HG03045 (cell line): Measurements from ENCODE around the gene CLEC7A.

Experiments
- ATAC-seq: cut with Tn5 transposase; IDR thresholded peaks from one replicate; pipeline ENCODE4 v1.9.1; 2021; ENCODE audit warnings: mild to moderate bottlenecking, moderate library complexity; ENCODE audit not compliant: unreplicated experiment

The CLEC7A gene

DNA sequence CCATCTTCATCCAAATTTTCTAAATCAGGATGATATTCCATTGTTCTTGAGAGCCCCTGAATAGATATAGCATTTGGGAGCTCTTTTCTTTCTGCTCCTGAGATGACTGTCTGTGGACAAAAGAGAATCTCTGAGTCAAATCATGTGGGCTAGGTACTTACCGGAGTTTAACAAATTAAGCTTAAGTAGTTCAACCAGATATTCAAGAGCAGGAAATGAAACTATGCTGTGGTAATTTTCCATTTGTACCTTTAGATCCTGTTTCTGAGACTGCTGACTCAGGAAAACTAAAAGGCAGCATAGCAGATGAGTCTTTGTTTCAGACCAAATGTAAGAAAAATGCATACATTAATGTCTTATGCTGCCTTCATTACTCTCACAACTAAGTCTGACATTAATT lies at the start of gene CLEC7A:
CLEC7A (minus strand) TSS at position 158 of the 400 bp plus-strand sequence; CDS start at position 41, 117 bp downstream.
- peak; percentile 75 for ATAC-seq

DNA sequence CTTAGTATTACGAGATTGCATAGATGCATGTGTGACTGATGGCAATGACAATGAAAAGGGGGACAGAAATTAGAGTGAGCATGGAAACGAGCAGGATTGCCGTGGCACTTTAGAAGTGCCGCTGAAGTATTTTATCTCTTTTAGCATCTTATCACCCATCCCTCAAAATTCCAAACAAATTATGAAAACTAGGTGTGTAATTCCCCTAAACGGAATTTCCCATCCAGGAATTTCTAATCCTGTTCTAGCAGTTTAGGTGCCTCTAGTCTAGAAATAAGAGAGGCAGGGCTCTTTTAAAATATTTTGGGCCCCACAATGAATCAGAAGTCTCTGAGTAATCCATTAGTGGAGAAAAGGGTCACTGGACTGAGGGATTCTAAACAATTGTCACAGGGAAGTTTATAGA lies 49.8 kb upstream of the CLEC7A start:
- ATAC-seq = no peak

DNA sequence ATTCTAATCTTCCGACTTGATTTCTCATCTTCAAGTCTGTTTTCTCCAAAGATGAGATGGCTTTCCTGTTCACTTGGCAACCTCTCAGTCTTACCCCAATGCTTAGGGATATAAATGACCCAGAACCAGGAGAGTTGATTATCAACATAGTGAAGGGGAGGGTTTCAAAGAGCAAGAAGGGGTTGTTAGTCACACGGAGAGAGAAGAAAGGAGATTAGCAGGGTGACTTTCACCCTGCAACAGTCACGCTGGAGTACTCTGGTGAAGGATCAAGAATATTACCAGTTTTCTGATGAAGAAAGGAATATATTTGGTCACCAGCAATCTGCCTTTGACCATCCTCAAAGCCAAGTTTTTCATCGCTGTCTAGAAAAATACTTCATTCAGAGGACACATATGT lies 48.8 kb upstream of the CLEC7A start, which contains the start of gene TMEM52B:
TMEM52B (plus strand) TSS at position 212 of the 400 bp plus-strand sequence. CDS start 543 bp downstream, outside the sequence.
- ATAC-seq = no peak

DNA sequence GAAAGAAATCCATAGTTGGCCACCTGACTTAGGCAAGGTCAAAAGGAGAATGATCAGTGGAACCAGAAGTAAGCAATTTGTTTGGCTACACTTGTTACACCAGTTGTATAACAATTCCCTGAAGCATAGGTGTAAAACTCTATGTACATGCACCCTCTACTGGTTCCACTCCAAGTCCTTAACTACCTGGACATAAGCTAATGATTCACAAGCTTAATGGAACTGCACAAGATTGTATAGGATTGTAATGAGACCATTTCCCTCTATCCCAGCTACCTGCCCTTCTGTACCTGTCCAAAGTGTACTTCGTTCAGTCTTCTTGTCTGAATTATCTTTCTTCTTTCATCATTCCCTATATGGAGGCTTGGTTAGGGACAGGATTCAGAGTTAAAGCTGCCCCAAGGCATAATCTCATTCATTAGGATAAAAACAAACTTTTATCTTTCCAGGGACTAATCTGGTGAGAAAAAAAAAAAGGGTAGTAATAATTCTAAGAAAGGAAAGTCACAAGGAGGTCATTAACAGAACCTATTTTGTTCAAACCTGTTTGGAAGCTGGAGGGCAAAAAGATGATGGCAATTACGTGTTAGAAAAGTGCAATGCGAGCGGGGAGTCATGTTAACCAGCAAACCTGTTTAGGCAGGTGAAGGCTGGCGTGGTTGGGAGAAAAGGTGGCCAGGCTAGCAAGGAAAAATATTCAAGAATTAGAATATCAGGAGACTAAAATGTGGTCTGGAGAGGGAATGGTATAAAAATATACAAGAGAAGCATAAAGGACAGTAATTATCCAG lies 46.0 kb upstream of the CLEC7A start:
- ATAC-seq = no peak

DNA sequence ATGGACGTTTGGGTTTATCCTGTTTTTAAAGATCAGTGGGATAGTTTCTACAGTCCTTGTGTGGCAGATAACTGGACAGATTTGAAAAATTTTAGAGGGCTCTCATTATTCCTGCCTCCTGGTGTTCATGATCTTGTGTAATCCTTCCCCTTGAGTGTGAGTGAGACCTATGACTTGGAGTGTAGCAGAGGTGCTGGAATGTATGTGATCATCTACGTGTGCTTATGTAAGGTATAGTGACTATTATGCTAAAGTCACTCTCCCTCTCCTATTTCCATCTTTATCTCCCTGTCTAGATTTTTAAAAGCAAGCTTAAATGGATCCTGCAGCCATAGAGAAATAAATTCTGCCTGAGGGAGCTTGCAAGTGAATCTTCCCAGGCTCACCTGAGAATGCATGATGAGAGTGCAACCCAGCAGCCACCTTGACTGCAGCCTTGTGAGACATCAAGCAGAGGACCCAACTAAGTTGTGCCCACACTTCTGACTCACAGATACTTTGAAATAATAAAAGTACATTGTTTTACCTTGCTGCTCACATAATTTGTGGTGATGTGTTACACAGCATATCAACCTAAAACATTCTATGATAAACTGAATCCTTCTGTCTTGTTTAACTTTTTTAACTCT lies 45.1 kb upstream of the CLEC7A start:
- no peak for ATAC-seq

DNA sequence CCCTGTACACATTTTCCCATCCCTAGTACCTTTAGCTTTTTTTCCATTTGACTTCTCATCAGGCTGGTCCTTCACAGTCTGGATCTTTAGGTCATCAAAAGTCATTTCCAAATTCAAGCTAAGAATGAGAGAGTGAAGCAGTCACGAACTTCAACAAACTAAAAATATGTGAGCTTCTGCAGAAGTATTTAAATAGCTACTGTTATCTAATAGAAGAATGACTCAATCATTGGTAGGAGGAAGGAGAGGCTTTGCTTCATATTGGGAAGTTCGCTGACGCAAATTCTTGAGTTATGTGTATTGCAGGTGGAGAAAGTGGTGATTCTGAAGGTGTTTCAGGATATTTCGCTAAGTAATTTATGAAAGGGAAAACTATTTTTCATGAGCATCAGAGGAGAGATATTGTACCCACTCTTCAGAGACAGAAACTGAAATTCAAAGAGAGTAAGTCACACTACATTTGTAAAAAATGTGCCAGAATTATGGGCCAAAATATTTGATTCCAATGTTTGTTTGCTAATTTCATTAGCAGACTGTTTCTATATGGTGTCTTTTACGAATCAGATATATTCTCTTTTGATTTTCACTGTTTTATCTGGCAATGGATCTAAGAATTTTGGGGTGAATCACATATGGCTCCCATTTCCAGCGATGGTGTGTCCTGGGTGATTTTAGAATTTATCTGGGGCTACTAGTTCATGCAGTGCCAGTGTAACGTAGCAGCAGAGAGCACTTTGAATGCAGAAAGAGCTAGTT lies 42.2 kb upstream of the CLEC7A start, which contains the start of gene OLR1:
OLR1 (minus strand) TSS at position 160 of the 756 bp plus-strand sequence; CDS start at position 105, 55 bp downstream.
- ATAC-seq = no peak

DNA sequence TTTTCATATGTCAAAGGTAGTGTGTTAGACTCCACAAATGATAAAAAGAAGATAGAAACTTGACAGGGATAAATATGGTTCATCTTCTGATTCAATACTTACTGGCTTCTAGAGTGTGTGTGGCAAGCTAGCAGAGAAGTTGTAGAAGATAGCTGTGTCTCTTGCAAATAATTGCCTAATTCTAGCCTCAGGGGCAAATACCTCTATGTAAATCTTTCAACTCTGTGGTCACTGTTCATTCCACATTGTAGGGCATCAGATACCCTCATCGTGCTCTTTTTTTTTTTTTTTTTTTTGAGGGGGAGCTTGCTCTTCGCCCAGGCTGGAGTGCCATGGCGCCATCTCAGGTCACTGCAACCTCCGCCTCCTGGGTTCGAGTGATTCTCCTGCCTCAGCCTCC lies 40.2 kb upstream of the CLEC7A start:
- ATAC-seq = no peak

DNA sequence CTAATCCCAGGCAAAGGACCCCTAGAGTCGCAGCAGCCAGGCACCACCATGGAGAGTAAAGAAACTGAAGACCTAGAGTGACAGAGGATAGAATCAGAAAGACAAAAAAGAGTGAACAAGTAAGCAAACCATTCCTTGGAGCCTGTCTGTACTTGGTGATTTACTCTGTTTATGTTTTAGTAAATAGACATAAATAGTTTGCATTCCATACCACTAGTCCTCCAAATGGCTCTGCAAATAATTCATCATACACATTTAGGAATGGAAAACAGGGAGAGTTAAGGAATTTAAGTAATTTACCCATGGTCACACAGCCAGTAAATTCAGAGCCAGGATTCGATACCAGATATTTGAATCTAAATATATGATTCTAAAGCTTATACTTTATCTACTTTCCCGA lies 39.1 kb upstream of the CLEC7A start:
- ATAC-seq = no peak

DNA sequence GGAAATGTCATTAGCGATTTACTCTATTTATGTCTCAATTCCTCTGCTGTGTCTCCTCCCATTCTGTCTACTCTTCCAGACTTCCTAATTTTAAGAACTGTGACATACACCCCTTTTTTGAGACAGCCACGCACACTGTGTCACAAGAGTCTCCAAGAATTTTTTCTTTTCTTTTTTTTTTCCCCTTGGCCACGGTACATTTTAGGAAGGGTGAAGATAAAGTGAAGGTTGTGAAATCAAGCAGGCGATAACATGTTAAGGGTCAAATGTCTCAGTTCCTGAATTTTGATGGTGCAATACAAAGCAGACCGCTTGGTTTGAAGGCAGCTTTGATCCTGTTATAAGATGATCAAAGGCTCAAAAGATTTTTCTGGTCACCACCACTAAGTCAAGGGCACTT lies 37.6 kb upstream of the CLEC7A start:
- ATAC-seq = no peak

DNA sequence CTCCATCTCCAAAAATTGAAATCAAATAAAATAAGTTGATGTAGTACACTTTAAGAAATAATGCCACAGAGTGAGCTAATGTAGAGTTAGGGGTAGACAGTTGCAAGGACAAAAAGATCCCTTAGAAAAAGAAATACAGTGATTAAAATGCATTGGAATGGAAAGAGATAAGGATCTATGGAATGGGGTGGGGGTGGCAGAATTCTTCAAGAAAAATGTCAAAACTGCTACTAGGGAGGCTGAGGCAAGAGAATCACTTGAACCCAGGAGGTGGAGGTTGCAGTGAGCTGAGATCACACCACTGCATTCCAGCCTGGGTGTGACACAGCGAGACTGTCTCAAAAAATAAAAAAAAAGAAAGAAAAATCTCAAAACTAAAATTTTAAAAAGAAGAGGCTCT lies 35.4 kb upstream of the CLEC7A start:
- ATAC-seq = no peak

DNA sequence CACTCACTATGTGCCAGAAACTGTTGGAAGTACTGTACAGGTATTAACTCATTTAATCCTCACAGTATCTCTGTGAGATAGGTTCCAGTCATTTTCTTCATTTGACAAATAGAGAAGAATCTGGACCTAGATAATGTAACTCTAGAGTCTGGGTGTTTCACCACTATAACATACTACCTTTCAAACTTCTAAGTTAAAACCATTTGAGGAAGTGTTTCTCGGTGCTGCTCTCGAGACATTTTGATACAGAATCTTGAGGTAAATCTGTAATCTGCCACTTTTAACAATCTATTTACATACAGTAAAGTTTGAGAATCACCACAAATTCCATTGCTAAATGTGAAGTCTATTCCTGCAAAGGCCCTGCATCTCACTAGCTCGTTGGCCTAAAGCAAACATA lies 33.1 kb upstream of the CLEC7A start:
- no peak for ATAC-seq

DNA sequence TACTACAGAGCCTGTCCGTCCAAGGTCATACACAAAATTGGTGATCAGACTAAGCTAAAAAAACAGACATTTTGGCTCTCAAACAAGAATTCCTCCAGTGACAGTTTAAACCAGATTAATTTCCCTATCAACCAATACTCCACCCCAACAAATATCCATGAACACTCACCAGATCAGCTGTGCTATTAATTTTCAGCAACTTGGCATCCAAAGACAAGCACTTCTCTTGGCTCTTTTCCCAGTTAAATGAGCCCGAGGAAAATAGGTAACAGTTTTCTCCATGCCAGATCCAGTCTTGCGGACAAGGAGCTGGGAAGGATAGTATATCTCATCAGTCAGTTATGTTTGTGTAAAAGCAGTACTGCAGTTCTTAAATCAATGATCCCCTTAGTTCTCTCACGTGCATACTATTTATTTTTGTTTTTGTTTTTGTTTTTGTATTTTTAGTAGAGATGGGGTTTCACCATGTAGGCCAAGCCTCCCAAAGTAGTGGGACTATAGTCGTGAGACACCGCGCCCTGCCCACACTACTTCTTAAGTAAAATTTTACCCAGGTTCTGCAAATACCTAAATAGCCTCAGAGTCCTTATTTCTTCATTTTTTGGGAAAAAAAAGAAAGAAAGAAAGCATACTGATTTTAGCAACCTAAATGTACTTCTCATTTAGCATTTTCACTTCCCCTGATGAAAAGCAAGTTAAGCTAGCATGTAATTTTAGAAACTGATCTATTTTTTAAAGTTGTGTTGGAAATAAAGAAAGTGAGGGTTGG lies 30.8 kb upstream of the CLEC7A start:
- no peak for ATAC-seq

DNA sequence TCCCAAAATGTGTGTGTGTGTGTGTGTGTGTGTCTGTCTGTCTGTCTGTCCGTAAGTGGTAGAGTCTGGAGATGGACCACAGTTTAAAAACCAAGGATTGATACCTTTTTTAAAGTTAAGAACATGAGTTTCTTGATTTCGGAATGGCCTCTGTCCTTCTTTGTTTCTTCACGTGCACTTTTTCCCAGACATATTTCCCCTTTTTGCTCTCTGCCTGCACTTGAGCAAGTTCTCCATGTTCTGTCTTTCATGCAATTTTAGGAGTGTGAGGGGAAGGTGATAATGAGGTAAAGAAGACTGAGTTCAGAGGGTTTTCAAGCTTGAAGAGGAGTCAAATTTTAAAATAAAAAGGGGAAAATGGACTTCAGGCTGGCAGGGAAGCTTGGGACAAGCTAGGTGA lies 29.3 kb upstream of the CLEC7A start:
- ATAC-seq = no peak

DNA sequence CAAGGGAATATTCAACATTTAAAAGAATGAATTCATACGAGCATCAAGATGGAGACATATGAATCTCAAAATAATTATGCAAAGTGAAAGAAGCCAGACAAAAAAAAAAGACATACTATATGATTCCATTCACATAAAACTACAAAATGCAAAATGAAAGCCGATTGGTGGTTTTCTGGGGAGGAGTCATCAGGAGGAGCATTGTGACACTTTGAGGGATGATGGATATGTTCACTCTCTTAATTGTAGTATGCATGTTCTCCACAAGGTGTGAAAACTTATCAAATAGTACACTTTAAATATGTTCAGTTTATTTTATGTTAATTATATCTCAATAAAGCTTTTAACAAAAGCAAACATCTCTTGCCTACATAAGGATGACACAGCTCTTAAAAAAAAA lies 28.4 kb upstream of the CLEC7A start:
- no peak for ATAC-seq

DNA sequence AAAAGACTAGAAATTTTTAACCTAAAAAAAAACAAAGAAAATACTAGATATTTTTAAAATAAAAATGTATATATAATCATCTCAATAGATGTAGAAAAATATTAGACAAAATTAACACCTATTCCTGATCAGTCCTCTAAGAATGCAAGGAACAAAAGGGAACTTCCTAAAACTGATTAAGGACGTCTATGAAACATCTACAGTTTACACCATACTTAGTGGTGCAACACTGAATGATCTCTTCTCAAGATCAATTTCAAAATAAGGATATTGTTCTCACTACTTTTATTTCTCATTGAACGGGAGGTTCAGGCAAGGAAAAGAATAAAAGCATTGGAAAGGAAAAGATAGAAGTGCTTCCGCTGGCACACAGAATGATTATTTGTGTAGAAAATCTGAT lies 26.0 kb upstream of the CLEC7A start:
- ATAC-seq = no peak

DNA sequence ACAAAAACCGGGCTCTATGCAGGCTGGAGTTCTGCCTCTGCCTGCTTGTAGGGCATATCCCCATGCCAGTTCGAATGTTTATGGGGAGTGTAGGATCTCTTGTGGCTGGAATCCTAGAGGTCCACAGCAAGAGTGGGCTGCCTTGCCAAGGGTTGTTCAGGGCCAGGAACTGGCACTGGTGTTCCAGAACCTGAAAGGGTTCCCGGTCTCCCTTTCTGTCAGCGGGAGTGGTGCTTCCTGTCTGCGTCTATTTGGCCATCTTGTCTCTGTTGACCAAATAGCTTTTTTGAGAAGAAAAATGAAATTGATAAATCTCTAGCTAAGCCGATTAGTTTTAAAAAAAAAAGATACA lies 24.1 kb upstream of the CLEC7A start:
- no peak for ATAC-seq

DNA sequence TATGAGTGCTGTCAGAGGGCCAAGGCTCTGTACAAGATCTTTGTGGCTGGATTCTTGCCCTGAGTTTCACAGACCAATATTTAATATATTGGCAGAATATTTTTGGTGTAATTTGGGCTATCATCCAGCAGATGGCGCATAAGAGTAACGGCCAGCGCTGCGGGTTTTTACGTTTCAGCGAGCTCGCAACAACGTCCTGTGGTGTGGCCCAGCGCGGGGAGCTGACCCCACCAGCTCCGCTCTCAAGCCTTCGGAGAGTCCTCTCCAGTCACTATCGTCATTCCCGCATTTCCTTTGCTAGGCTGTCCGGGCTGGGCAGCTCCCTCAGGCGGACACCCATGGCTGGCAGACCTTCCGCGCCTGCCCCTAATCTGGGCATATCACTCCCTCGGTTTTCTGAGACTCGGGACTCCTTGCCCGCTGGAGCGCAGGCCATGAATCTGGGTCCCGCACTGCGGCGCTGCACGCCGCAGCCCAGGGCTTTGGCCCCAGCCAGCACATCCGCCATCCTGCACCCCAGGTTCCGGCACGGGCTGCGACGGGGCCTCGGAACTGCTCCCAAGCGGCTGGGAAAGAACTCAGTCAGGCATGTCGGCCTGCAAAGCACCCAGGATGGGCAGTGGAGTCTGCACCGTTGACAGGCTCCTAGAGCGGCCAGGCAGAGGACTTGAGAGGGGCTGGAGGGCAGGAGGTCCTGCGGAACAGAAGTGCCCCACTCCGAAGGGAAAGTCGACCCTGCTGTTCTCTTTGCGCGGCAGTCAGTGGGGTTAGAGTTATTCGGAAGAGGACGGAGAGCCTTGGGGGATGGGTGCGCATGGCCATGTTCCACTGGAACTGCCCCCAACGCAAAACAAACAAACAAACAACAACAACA lies 23.5 kb upstream of the CLEC7A start:
- ATAC-seq = no peak

DNA sequence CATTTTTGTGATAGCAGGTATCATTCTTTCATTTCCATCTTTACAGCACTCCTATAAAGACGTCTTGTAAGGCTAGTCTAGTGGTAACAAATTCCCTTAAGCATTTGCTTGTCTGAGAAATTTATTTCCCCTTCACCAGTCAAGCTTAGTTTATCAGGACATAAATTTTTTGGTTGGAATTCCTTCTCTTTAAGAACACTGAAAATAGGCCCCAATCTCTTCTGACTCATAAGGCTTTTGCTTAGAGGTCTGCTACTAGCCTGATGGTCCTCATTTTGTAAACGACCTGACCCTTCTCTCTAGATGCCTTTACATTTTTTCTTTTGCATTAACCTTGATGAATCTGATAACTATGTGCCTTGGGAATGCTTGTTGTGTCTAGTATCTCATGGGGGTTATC lies 21.6 kb upstream of the CLEC7A start:
- no peak for ATAC-seq

DNA sequence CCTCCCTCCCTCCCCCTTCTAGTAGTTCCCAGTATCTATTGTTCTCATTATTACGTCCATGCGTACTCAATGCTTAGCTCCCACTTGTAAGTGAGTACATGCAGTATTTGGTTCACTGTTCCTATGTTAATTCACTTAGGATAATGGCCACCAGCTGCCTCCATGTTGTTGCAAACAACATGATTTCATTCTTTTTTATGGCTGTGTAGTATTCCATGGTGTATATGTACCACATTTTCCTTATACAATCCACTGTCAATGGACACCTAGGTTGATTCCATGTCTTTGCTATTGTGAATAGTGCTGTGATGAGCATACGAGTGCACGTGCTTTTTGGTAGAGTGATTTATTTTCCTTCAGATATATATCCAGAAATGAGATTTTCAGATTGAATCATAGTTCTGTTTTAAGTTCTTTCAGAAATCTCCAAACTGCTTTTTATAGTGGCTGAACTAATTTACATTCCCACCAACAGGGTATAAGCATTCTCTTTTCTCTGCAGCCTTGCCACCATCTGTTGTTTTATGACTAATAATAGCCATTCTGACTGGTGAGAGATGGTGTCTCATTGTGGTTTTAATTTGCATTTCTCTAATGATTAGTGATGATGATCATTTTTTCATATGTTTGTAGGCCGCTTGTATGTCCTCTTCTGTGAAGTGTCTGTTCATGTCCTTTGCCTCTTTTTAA lies 17.9 kb upstream of the CLEC7A start:
- peak; percentile 82 for ATAC-seq
